Epithelial cell of esophagus (primary cell): ENCODE data around the gene LAMTOR3.

Source experiments
- DNase-seq: peaks from one replicate; pipeline ENCODE4 v3.0.0; 2010; ENCODE audit warnings: low read depth
- H3K4me3 ChIP-seq: 2 replicates; pipeline ENCODE4 v1.5.1; 2011; ENCODE audit warnings: mild to moderate bottlenecking, low read length, control low read depth
- TF ChIP-seq, protein P1 (sequence below): IDR thresholded peaks from 2 replicates; pipeline ENCODE4 v1.5.1; 2011; ENCODE audit warnings: low read depth, mild to moderate bottlenecking, low read length, control low read depth, inconsistent platforms; ENCODE audit not compliant: insufficient read depth; ENCODE audit errors: missing control alignments

Gene LAMTOR3, protein sequence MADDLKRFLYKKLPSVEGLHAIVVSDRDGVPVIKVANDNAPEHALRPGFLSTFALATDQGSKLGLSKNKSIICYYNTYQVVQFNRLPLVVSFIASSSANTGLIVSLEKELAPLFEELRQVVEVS

DNA sequence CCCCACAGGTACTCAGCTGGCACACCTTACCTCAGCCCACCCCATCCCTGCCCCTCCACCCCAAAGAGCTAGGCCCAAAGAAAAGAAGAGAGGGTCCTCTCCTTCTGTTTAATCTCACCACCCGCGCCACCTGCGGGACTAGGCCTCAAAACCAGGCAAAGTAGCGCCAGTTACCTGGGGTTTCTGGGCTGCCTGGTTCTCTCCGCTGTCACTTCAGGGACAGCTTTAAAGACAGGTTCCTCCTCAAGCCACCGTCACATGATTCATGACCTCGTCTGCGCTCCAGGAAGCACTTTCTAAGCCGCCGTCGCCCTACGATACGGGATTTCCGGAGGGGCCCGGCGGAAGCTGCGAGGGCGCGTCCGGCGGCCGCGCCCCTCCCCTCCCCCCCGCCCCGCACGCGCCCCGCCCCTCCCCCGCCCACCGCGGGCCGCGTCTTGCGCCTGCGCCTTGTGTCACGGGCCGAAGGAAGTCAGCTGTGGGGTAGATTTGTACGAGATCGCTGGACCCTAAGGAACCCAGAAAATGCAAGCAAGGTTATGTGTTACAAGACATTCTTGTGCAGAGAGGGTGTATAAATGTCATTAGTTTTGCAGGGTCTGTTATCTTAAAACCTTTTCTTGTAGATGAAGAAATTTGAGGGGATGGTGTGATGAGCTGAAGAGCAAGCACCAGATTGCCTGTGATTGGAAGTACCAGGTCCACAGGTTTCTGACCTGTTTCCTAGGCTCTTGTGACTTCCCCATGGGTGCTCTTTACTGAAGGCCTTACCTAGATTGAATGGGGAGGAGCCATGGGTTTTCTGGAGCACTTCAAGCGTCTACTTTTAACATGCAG lies at the start of gene LAMTOR3:
Gene LAMTOR3, minus strand, starts transcription at position 267 of the 837 bp plus-strand sequence. CDS start 464 bp downstream, outside the sequence.
- peak within 1 kb of the TSS; percentile 93 for H3K4me3 ChIP-seq
- TF ChIP-seq, protein P1, sequence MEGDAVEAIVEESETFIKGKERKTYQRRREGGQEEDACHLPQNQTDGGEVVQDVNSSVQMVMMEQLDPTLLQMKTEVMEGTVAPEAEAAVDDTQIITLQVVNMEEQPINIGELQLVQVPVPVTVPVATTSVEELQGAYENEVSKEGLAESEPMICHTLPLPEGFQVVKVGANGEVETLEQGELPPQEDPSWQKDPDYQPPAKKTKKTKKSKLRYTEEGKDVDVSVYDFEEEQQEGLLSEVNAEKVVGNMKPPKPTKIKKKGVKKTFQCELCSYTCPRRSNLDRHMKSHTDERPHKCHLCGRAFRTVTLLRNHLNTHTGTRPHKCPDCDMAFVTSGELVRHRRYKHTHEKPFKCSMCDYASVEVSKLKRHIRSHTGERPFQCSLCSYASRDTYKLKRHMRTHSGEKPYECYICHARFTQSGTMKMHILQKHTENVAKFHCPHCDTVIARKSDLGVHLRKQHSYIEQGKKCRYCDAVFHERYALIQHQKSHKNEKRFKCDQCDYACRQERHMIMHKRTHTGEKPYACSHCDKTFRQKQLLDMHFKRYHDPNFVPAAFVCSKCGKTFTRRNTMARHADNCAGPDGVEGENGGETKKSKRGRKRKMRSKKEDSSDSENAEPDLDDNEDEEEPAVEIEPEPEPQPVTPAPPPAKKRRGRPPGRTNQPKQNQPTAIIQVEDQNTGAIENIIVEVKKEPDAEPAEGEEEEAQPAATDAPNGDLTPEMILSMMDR, result no peak
- DNase-seq, result peak; percentile 94

DNA sequence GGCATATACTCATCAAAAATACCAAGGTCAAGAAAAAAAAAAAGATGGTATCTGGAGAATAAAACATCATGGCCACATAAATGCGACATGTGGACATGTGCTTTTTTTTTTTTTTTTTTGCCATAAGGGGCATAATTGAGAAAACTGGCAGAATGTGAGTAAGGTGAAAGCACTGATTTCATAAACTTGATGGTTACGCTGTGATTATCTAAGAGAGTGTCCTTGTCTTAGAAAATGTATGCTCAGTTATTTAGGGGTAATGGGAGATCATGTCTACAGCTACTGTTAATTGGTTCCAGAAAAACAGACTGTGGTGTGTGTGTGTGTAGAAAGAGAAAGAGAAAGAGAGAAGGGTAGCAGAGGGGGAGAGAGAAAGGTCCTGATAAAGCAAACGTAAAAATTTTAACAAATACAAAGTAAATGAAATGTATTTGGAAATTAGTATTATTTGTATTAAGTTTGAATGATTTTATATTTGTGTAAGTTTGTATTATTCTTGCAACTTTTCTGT lies 44.1 kb upstream of the LAMTOR3 start:
- DNase-seq, result no peak
- H3K4me3 ChIP-seq, result no peak overlapping the region
- TF ChIP-seq, protein P1, result no peak

DNA sequence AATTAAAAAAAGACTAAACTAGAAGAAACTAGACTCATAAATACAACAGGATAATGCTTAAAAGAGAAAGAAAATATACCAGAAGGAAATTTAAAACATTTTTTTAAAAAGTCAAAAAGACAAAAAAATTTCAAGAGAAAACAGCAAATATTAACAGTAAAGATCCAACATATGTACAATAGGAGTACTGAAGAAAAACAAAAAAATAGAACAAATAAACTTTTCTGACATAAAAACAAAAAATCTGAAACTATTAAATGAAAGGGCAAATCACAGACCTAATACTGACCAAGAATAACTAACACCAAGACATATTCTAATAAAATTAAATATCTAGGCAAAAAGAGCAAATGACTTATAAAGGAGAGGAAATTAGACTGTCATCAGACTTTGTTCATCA lies 40.7 kb upstream of the LAMTOR3 start:
- DNase-seq, result no peak
- H3K4me3 ChIP-seq, result no peak overlapping the region
- TF ChIP-seq, protein P1, result no peak

DNA sequence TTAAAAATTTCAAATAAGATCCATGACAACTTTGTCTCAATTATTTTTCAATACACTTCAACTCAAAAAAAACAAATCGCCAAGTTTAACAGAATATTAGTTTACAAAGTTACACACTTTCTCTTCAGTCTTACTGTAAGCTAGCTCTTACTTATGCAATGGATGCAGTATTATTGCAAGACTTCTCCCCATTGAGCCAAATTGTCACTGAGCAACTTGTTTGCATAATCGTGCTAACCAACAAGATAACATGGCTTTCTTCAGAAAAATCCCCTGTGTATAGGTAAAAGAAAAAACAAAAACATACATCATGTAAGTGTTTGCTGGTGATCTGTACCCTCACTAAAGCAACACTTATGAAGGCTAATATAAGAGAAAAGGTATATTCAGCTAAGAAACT lies 33.3 kb upstream of the LAMTOR3 start:
- no peak overlapping the region for H3K4me3 ChIP-seq
- TF ChIP-seq, protein P1, result no peak
- no peak for DNase-seq

DNA sequence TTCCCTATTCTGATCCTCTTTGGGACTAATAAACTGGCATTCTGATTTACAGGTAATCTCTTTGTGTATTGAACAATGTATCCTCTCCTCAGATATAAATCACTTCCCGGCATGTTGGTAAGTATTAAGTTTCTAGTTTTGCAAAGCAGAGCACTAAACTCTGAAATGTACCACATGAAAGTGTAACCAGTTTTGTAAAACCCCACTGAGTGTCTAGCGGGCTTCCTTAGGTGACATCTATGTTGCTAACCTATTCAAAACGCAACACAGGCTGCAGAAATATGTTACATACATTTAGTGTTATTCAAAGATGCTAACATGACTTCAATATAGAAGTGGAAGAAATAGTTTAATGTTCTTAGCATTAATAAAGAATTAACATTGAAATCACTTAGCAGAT lies 26.9 kb upstream of the LAMTOR3 start:
- no peak overlapping the region for H3K4me3 ChIP-seq
- no peak for DNase-seq
- TF ChIP-seq, protein P1, result no peak

DNA sequence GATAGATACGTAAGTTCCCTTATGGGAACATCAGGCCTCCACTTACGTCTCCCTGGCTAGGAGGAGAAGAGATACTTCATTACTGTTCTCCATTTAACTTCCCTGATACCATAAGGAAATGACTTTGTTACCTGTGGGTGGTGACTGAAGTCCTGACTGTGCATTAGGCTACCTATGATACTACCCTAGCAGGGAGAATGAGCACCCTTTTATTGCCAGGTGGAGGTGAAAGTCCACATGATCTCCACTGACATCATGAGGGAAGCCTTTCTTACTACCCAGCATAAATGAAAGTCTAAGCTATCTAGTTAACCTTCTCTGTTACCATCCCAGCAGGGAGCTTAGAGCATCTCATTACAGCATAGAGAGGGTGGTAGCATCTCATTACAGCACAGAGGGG lies 24.4 kb upstream of the LAMTOR3 start:
- DNase-seq, result no peak
- TF ChIP-seq, protein P1, result no peak
- no peak overlapping the region for H3K4me3 ChIP-seq
